GM12873 (cell line): ENCODE data around the gene PRDM2.

Experiments
- CTCF ChIP-seq: IDR thresholded peaks from 2 replicates; pipeline ENCODE4 v1.5.1; 2012; ENCODE audit warnings: low read depth, mild to moderate bottlenecking, moderate library complexity, low read length, control low read depth; ENCODE audit not compliant: insufficient read depth; ENCODE audit errors: missing control alignments

PRDM2 gene

GRCh38 chr1:13829152-13829769 lies 129.3 kb downstream of the PRDM2 start:
- TF ChIP-seq CTCF: no peak

GRCh38 chr1:13830170-13830569 lies 130.2 kb downstream of the PRDM2 start:
- TF ChIP-seq CTCF: no peak

GRCh38 chr1:13830616-13831280 lies 130.8 kb downstream of the PRDM2 start:
- TF ChIP-seq CTCF: no peak

GRCh38 chr1:13832100-13832499 lies 132.1 kb downstream of the PRDM2 start:
- TF ChIP-seq CTCF: no peak

- no peak for TF ChIP-seq CTCF
These were observed 132.5 kb downstream of the PRDM2 start for GRCh38 chr1:13832536-13832935.

GRCh38 chr1:13836136-13836535 lies 136.1 kb downstream of the PRDM2 start:
- TF ChIP-seq CTCF: no peak

- TF ChIP-seq CTCF: no peak
These were observed 136.6 kb downstream of the PRDM2 start for GRCh38 chr1:13836631-13837030.
